Karpas-422 (cell line): ENCODE measurements around the gene GPX4. TPM values are rescaled to one million over a fixed set of nuclear protein-coding genes. Genes with fewer than 3 reads are reported as not detected.

ENCODE experiments used
- DNase-seq: peaks from one replicate; pipeline ENCODE4 v3.0.0-alpha.2; 2015
- H2AFZ ChIP-seq: fragments of 200-600 bp; sonication (generic); 2 replicates; pipeline ENCODE4 v1.6.1; 2014; ENCODE audit warnings: antibody characterized with exemption, low read length, mixed read lengths
- H3K27ac ChIP-seq: fragments of 200-600 bp; sonication (generic); 2 replicates; pipeline ENCODE4 v1.5.1; 2014; ENCODE audit warnings: mild to moderate bottlenecking, low read length, moderate library complexity
- H3K27me3 ChIP-seq: fragments of 200-600 bp; sonication (generic); 2 replicates; pipeline ENCODE4 v1.6.1; 2014; ENCODE audit warnings: low read length, mixed read lengths
- H3K36me3 ChIP-seq: fragments of 200-600 bp; sonication (generic); 2 replicates; pipeline ENCODE4 v1.6.1; 2014; ENCODE audit warnings: low read length, mixed read lengths; ENCODE audit not compliant: insufficient read depth
- H3K4me1 ChIP-seq: fragments of 200-600 bp; sonication (generic); 2 replicates; pipeline ENCODE4 v1.6.1; 2014; ENCODE audit warnings: mild to moderate bottlenecking, low read length, mixed read lengths
- H3K4me2 ChIP-seq: fragments of 200-600 bp; sonication (generic); 2 replicates; pipeline ENCODE4 v1.6.1; 2014; ENCODE audit warnings: low read length, low read depth, mild to moderate bottlenecking; ENCODE audit not compliant: poor library complexity, severe bottlenecking
- H3K4me3 ChIP-seq: fragments of 200-600 bp; sonication (generic); 2 replicates; pipeline ENCODE4 v1.5.1; 2014; ENCODE audit warnings: mild to moderate bottlenecking, antibody characterized with exemption, low read length, mixed read lengths
- H3K79me2 ChIP-seq: fragments of 200-600 bp; sonication (generic); 2 replicates; pipeline ENCODE4 v1.6.1; 2014; ENCODE audit warnings: mild to moderate bottlenecking, low read length, mixed read lengths
- H3K9ac ChIP-seq: fragments of 200-600 bp; sonication (generic); 2 replicates; pipeline ENCODE4 v1.6.0; 2014; ENCODE audit warnings: low read length
- H3K9me2 ChIP-seq: fragments of 200-600 bp; sonication (generic), shearing (Covaris generic); replicated peaks from 2 replicates; pipeline ENCODE4 v1.6.0; 2014; ENCODE audit warnings: mild to moderate bottlenecking, low read length, moderate library complexity; ENCODE audit not compliant: insufficient read depth
- H3K9me3 ChIP-seq: fragments of 300-700, 200-600 bp; sonication (generic); 2 replicates; pipeline ENCODE4 v1.6.1; 2014; ENCODE audit warnings: low read length, mixed read lengths
- H4K20me1 ChIP-seq: fragments of 200-600 bp; sonication (generic); 2 replicates; pipeline ENCODE4 v1.6.1; 2014; ENCODE audit warnings: mild to moderate bottlenecking, antibody characterized with exemption, low read length, low read depth; ENCODE audit not compliant: insufficient read depth
- total RNA-seq: library from RNA; depleted of rRNA; stranded (reverse); fragments of >200 nt; shearing (Covaris generic); gene quantifications from 2 replicates; pipeline ENCODE4 v1.2.3, GENCODE V29; 2014; ENCODE audit warnings: low replicate concordance

The GPX4 gene
- total RNA-seq, 1 experiment from 2014 or later = 286 TPM

DNA sequence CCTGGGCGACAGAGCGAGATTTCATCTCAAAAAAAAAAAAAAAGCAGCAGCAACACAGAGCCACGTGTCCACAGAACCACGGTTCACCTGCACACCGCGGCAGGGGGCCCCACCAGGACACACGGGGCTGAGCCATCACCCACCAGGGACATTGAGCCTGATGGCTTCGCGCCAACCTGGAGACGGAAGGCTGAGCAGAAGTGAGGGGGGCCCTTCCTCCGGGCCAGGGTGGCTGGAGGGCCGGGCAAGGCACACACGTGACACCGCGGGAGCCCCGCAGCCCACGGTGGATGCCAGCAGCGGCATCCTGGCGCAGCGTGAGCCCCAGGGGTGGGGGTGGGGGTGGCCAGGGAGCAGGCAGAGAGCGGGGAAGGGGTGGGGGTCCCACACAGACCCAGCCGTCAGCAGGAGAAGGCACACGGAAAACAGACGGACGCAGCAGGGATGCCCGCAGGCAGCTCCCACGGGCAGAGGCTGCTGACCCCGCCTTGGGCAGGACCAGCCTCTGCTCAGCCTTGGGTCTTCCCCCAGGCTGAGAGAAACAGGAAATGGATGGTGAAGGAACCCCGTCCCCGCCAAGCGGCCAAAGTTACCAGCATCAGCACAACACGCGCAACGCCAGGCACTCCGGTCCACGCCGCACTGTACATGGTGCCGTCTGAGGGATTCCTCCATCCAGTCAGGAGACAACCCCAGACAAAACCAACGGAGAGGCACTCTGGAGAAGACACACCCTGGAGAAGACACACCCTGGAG, 36.7 kb downstream of the GPX4 start:
- Histone ChIP-seq H2AFZ (no peak overlapping the region), H3K27ac (no peak overlapping the region), H3K36me3 (peaks cover 4% of the 10 kb centered on the region; the same call in 1 of the 2 replicates), H3K27me3 (no peaks in the 10 kb centered on the region), H3K4me1 (no peaks in the 10 kb centered on the region), H3K9me2 (no peaks in the 10 kb centered on the region), H3K4me3 (no peak overlapping the region), H3K9ac (no peak overlapping the region), H4K20me1 (no peaks in the 10 kb centered on the region), H3K9me3 (no peaks in the 10 kb centered on the region), H3K79me2 (no peaks in the 10 kb centered on the region), H3K4me2 (no peak overlapping the region)
- no peak for DNase-seq

GRCh38 chr19:1141944-1142343, 38.1 kb downstream of the GPX4 start:
- Histone ChIP-seq H3K4me3 (no peak overlapping the region), H3K9me2 (no peaks in the 10 kb centered on the region), H4K20me1 (no peaks in the 10 kb centered on the region), H3K27me3 (no peaks in the 10 kb centered on the region), H3K4me1 (no peaks in the 10 kb centered on the region), H2AFZ (no peak overlapping the region), H3K9me3 (no peaks in the 10 kb centered on the region), H3K9ac (no peak overlapping the region), H3K36me3 (peaks cover 4% of the 10 kb centered on the region; the same call in 1 of the 2 replicates), H3K79me2 (no peaks in the 10 kb centered on the region), H3K27ac (no peak overlapping the region), H3K4me2 (no peak overlapping the region)
- DNase-seq = no peak

DNA sequence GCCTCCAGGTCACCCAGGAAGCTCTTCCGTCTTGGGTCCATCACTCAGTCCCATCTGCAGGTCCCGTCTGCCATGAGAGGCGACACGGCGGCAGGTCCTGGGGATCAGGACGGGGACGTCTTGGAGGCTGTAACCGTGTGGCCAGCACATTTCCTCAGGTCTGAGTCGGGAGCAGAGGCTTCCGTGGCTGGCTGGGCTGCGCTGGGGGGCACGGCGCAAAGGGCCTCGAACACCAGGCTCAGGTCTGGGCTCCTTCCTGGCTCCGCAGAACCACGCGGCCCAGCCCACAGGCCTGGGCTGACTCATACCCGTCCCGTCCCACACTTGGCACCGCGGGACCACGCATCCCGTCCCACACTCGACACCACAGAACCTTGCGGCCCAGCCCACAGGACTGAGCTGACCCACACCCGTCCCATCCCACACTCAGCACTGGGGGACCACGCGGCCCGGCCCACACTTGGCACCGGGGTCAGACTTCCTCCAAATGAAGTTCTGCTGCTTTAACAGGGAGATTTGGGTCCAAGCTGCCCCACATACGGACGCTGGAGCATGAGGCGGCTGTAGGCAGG, 40.1 kb downstream of the GPX4 start:
- H3K4me3 ChIP-seq = no peak overlapping the region
- H3K4me1 ChIP-seq = no peaks in the 10 kb centered on the region
- no peak overlapping the region for H2AFZ ChIP-seq
- DNase-seq = no peak
- no peaks in the 10 kb centered on the region for H3K27me3 ChIP-seq
- no peaks in the 10 kb centered on the region for H3K9me3 ChIP-seq
- no peaks in the 10 kb centered on the region for H3K79me2 ChIP-seq
- no peaks in the 10 kb centered on the region for H4K20me1 ChIP-seq
- H3K9me2 ChIP-seq = no peaks in the 10 kb centered on the region
- H3K27ac ChIP-seq = no peak overlapping the region
- no peak overlapping the region for H3K9ac ChIP-seq
- H3K36me3 ChIP-seq = peaks cover 4% of the 10 kb centered on the region; the same call in 1 of the 2 replicates
- H3K4me2 ChIP-seq = no peak overlapping the region

- Histone ChIP-seq H3K9me3 (no peaks in the 10 kb centered on the region), H3K9me2 (no peaks in the 10 kb centered on the region), H3K27ac (no peak overlapping the region), H3K4me1 (no peaks in the 10 kb centered on the region), H3K9ac (no peak overlapping the region), H3K27me3 (no peaks in the 10 kb centered on the region), H3K79me2 (no peaks in the 10 kb centered on the region), H4K20me1 (no peaks in the 10 kb centered on the region), H3K4me3 (no peak overlapping the region), H3K36me3 (peaks cover 4% of the 10 kb centered on the region; the same call in 1 of the 2 replicates), H3K4me2 (no peak overlapping the region), H2AFZ (no peak overlapping the region)
- no peak for DNase-seq
Measured at GRCh38 chr19:1144741-1145140, 40.9 kb downstream of the GPX4 start.

- no peak overlapping the region for H3K4me3 ChIP-seq
- no peaks in the 10 kb centered on the region for H3K4me1 ChIP-seq
- H3K27me3 ChIP-seq = no peaks in the 10 kb centered on the region
- H4K20me1 ChIP-seq = no peaks in the 10 kb centered on the region
- no peaks in the 10 kb centered on the region for H3K9me2 ChIP-seq
- H3K79me2 ChIP-seq = no peaks in the 10 kb centered on the region
- no peaks in the 10 kb centered on the region for H3K9me3 ChIP-seq
- no peak overlapping the region for H3K4me2 ChIP-seq
- no peak for DNase-seq
- no peak overlapping the region for H3K27ac ChIP-seq
- H3K36me3 ChIP-seq = peaks cover 4% of the 10 kb centered on the region; the same call in 1 of the 2 replicates
- no peak overlapping the region for H3K9ac ChIP-seq
- H2AFZ ChIP-seq = no peak overlapping the region
Measured at GRCh38 chr19:1145635-1146411, 42.0 kb downstream of the GPX4 start.

DNA sequence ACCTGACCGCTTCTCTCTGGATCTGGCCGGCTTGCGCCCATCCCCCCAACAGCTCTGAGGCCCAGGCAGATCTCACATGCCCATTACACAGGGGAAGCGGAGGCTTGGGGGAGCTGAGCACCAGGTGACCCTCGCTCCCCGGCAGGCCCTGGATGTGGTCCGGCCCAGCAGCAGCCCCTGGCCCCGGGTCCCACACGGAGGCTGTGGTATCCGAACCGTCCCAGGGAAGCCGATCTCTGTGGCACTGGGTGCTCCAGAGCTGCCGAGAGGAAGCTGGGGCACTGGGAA, 42.6 kb downstream of the GPX4 start:
- Histone ChIP-seq H4K20me1 (no peaks in the 10 kb centered on the region), H3K79me2 (no peaks in the 10 kb centered on the region), H3K4me3 (no peak overlapping the region), H3K9me2 (no peaks in the 10 kb centered on the region), H3K9me3 (no peaks in the 10 kb centered on the region), H3K27me3 (no peaks in the 10 kb centered on the region), H2AFZ (no peak overlapping the region), H3K9ac (no peak overlapping the region), H3K4me2 (no peak overlapping the region), H3K4me1 (no peaks in the 10 kb centered on the region), H3K36me3 (peaks cover 4% of the 10 kb centered on the region; the same call in 1 of the 2 replicates), H3K27ac (no peak overlapping the region)
- no peak for DNase-seq

GRCh38 chr19:1146858-1147780, 43.3 kb downstream of the GPX4 start:
- H4K20me1 ChIP-seq = no peaks in the 10 kb centered on the region
- H2AFZ ChIP-seq = no peak overlapping the region
- H3K36me3 ChIP-seq = peaks cover 4% of the 10 kb centered on the region; the same call in 1 of the 2 replicates

More at GRCh38 chr19:1146858-1147780, 43.3 kb downstream of the GPX4 start:
- no peak overlapping the region for H3K4me3 ChIP-seq
- H3K9me3 ChIP-seq = no peaks in the 10 kb centered on the region
- H3K4me2 ChIP-seq = no peak overlapping the region
- H3K9ac ChIP-seq = no peak overlapping the region
- no peaks in the 10 kb centered on the region for H3K27me3 ChIP-seq
- no peaks in the 10 kb centered on the region for H3K9me2 ChIP-seq
- H3K79me2 ChIP-seq = no peaks in the 10 kb centered on the region
- H3K4me1 ChIP-seq = no peaks in the 10 kb centered on the region
- no peak overlapping the region for H3K27ac ChIP-seq
- DNase-seq = no peak
